Measurements from ENCODE around the gene MOB2.

MOB2 gene

DNA sequence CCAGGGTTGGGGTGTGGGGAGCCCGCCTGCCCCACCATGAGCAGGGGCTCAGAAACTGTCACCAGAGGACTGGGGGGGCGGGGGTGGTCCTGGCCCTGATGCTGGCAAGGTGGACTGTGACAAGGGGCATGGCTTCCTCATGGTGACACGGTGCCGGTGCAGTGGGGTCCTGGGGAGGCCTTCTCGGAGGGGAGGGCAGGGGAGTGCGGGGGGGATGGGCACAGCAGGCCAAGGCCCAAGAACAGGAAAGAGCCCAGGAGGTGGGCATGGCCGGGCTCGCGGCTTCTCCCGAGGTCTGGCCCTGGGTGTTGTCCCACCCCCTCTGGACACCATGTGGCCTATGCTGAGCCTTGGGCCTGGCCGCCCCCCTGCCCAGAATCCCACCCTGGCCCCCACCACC is 47.2 kb downstream of the MOB2 start:
- Histone ChIP-seq H3K27me3 (ENCODE audit: low read length) (no peaks in the 10 kb centered on the region), H4K20me1 (ENCODE audit: low read depth, low read length) (no peaks in the 10 kb centered on the region; the same call in 1 of the 2 replicates), H3K27ac (ENCODE audit: low read depth, low read length) (no peak overlapping the region), H3K9me3 (ENCODE audit: insufficient read depth, low read length) (no peaks in the 10 kb centered on the region), H3K9ac (ENCODE audit: low read length) (no peak overlapping the region), H3K36me3 (ENCODE audit: low read length) (no peaks in the 10 kb centered on the region), H3F3A (ENCODE audit: insufficient read depth) (no peaks in the 10 kb centered on the region), H3K79me2 (ENCODE audit: insufficient read depth, low read length) (no peaks in the 10 kb centered on the region), H2AFZ (ENCODE audit: low read depth, low read length, severe bottlenecking) (no peak overlapping the region), H3K4me3 (ENCODE audit: insufficient read depth, low read length, poor library complexity, severe bottlenecking) (no peak overlapping the region), H3K4me2 (ENCODE audit: low read depth, low read length, poor library complexity, severe bottlenecking) (no peak overlapping the region), H3K9me2 (replicated peaks; ENCODE audit: insufficient read depth, low read length) (no peaks in the 10 kb centered on the region)
- no peak for TF ChIP-seq EZH2phosphoT487 (conservative IDR thresholded peaks at IDR 0.05; ENCODE audit: low read length)
- no peak for TF ChIP-seq CTCF (IDR thresholded peaks at IDR 0.05; ENCODE audit: insufficient read depth, low read length, poor library complexity, severe bottlenecking)

DNA sequence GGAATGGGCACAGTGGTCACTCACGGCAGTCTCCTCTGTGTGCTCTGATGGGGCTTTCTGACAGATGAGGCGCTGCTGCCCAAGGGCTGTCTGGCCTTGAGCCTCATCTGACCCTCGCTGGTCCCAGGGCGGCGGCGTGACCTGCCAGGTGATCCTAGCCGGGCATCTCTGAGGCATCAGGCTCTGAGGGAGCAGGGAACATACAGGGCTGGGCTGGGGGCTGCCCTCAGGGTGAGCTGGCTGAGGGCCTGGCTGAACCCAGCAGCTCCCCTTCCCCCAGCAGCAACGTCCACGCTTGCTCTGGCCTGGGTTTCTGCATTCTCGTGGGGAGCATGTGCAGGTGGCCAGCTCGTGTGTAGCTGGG is 47.6 kb downstream of the MOB2 start:
- no peaks in the 10 kb centered on the region; the same call in 1 of the 2 replicates for H4K20me1 ChIP-seq (ENCODE audit: low read depth, low read length)
- H3K4me3 ChIP-seq (ENCODE audit: insufficient read depth, low read length, poor library complexity, severe bottlenecking) = no peak overlapping the region
- no peak overlapping the region for H3K27ac ChIP-seq (ENCODE audit: low read depth, low read length)

GRCh38 chr11:1438261-1438966 is 48.2 kb downstream of the MOB2 start:
- H3K36me3 ChIP-seq (ENCODE audit: low read length) = no peaks in the 10 kb centered on the region
- no peak overlapping the region for H3K9ac ChIP-seq (ENCODE audit: low read length)
- no peak overlapping the region for H3K27ac ChIP-seq (ENCODE audit: low read depth, low read length)
- H3K9me2 ChIP-seq (replicated peaks; ENCODE audit: insufficient read depth, low read length) = no peaks in the 10 kb centered on the region
- TF ChIP-seq CTCF (IDR thresholded peaks at IDR 0.05; ENCODE audit: insufficient read depth, low read length, poor library complexity, severe bottlenecking) = no peak
- no peak for TF ChIP-seq EZH2phosphoT487 (conservative IDR thresholded peaks at IDR 0.05; ENCODE audit: low read length)
- no peaks in the 10 kb centered on the region for H3F3A ChIP-seq (ENCODE audit: insufficient read depth)
- H3K27me3 ChIP-seq (ENCODE audit: low read length) = no peaks in the 10 kb centered on the region
- H2AFZ ChIP-seq (ENCODE audit: low read depth, low read length, severe bottlenecking) = no peak overlapping the region
- H3K4me3 ChIP-seq (ENCODE audit: insufficient read depth, low read length, poor library complexity, severe bottlenecking) = no peak overlapping the region
- H4K20me1 ChIP-seq (ENCODE audit: low read depth, low read length) = no peaks in the 10 kb centered on the region; the same call in 1 of the 2 replicates
- no peaks in the 10 kb centered on the region for H3K9me3 ChIP-seq (ENCODE audit: insufficient read depth, low read length)
- H3K4me2 ChIP-seq (ENCODE audit: low read depth, low read length, poor library complexity, severe bottlenecking) = no peak overlapping the region
- H3K79me2 ChIP-seq (ENCODE audit: insufficient read depth, low read length) = no peaks in the 10 kb centered on the region

More for the DNA sequence above, 47.6 kb downstream of the MOB2 start:
- Histone ChIP-seq H3F3A (ENCODE audit: insufficient read depth) (no peaks in the 10 kb centered on the region), H3K9ac (ENCODE audit: low read length) (no peak overlapping the region), H3K9me2 (replicated peaks; ENCODE audit: insufficient read depth, low read length) (no peaks in the 10 kb centered on the region), H3K4me2 (ENCODE audit: low read depth, low read length, poor library complexity, severe bottlenecking) (no peak overlapping the region), H3K27me3 (ENCODE audit: low read length) (no peaks in the 10 kb centered on the region), H3K79me2 (ENCODE audit: insufficient read depth, low read length) (no peaks in the 10 kb centered on the region), H2AFZ (ENCODE audit: low read depth, low read length, severe bottlenecking) (no peak overlapping the region), H3K36me3 (ENCODE audit: low read length) (no peaks in the 10 kb centered on the region), H3K9me3 (ENCODE audit: insufficient read depth, low read length) (no peaks in the 10 kb centered on the region)
- no peak for TF ChIP-seq EZH2phosphoT487 (conservative IDR thresholded peaks at IDR 0.05; ENCODE audit: low read length)

DNA sequence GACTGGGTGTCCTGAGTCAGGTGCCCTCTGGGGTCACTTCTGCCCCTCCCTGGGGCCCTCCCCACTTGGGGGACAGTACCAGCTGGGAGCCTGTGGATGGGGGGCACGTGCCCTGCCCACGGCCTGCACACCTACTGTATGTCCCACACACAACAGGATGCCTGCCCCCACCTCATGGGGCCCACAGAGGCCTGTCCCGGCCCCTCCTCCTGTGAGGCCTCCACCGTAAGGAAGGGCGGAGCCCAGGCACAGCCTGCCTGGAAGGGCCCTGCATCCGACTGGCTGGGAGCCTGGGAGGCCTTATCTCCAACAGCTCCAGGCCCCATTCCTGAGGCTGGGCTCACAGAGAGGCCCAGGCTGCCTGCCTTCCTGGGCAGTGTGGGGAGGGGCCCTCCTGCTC is 49.1 kb downstream of the MOB2 start:
- Histone ChIP-seq H3K9me2 (replicated peaks; ENCODE audit: insufficient read depth, low read length) (no peaks in the 10 kb centered on the region), H3F3A (ENCODE audit: insufficient read depth) (no peaks in the 10 kb centered on the region), H3K36me3 (ENCODE audit: low read length) (no peaks in the 10 kb centered on the region), H3K9me3 (ENCODE audit: insufficient read depth, low read length) (no peaks in the 10 kb centered on the region), H3K79me2 (ENCODE audit: insufficient read depth, low read length) (no peaks in the 10 kb centered on the region), H3K27ac (ENCODE audit: low read depth, low read length) (no peak overlapping the region), H3K27me3 (ENCODE audit: low read length) (no peaks in the 10 kb centered on the region), H3K4me3 (ENCODE audit: insufficient read depth, low read length, poor library complexity, severe bottlenecking) (no peak overlapping the region), H2AFZ (ENCODE audit: low read depth, low read length, severe bottlenecking) (no peak overlapping the region), H4K20me1 (ENCODE audit: low read depth, low read length) (no peaks in the 10 kb centered on the region; the same call in 1 of the 2 replicates), H3K4me2 (ENCODE audit: low read depth, low read length, poor library complexity, severe bottlenecking) (no peak overlapping the region), H3K9ac (ENCODE audit: low read length) (no peak overlapping the region)
- TF ChIP-seq EZH2phosphoT487 (conservative IDR thresholded peaks at IDR 0.05; ENCODE audit: low read length) = no peak
- TF ChIP-seq CTCF (IDR thresholded peaks at IDR 0.05; ENCODE audit: insufficient read depth, low read length, poor library complexity, severe bottlenecking) = no peak
